NCI-H1092 treated with DMSO at 0.1 percent for 48 hours (cell line): ENCODE measurements around the gene PLA2G12A.

ENCODE experiments used
- DNase-seq: peaks from one replicate; lab custom pipeline; 2025; lab: John Stamatoyannopoulos, UW

Gene PLA2G12A

DNA sequence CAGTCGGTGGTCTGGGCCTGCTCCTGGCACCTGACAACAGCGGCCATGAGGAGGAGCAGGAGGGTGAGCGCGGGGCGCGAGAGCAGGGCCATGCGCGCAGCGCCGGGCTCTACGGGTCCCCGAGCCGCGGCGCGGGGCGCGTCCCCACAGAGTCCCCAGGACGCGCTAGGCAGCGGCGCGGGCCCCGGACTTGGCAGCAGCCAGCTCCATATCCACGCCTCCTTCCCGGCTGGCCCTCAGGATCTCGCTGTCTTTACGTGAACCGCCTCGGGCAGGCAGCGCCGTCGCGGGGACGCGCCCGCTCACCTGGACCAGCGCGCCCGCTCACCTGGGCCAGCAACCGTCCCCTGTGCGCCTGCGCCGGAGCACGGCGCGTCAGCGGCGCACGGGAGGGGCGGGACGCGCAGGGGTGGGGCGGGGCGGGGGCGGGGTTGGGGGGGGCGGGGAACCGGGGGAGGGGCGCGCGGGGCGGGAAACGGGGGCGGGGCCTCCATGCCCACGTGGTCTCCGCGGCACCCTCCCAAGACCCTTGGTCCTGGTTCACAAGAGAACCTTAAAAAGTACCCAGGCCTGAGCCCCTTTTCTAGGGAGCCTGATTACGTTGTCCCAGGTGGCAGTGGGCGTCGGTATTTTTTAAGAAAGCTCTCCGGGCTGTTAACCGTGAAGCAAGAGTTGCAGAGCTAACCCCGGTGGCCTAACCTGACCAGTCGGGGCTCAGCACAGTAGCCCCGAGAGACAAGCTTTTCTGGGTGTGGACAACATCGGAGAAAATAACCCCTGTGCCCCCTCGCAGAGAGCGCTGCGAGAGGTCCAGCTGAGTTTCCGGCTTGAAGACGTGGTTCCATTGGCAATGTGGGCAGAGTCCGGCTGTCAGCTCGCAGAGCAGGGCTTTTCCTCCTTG lies at the start of gene PLA2G12A:
Gene PLA2G12A (minus strand): TSS at position 353 of the 901 bp plus-strand sequence. CDS start 261 bp downstream, at position 92.
- DNase-seq = peak; percentile 81

DNA sequence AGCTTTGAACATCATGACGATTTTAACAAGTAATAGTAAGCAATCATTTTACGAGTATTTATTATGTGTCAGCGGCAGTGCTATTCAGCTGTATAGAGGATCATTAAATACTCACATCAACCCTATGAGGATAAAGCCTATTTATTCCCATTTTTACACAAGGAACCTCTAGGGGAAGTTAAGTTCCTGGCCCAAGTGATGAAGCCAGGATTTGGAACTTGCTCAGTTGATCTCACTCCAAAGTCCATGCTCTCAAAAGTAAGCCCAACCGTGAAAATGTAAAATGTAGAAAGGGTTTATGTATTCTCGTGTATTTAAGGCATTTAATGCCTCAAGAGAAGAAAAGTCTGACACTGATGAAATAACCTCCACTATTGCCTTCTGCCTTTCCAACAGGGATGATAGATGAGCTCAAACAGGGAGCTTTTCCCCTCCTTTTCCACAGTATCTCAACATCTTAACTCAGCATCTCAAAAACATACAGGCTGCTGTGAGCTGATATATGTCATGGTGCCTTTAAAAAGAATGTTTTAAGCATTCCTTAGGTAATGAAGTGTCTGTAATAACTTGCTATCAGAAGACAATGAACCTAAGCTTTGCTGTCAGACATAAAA lies 35.0 kb upstream of the PLA2G12A start:
- no peak for DNase-seq

DNA sequence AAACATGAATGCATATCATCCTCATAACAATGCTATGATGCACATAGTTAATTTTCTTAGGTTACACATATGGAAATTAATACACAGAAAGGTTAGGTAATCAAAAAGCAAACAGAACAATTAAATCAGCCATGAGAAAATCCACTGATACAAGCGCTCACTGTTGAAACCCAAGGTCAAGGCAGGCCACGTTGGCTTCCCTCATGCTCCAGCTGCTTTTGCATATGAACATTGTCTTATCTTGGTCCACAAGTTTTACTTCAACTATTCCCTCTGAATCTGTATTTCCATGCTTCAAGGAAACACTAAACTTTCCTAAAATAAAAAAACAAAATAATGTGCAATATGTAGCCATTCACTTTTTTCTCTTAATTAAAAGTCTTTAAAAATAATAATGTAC lies 34.5 kb upstream of the PLA2G12A start:
- no peak for DNase-seq

DNA sequence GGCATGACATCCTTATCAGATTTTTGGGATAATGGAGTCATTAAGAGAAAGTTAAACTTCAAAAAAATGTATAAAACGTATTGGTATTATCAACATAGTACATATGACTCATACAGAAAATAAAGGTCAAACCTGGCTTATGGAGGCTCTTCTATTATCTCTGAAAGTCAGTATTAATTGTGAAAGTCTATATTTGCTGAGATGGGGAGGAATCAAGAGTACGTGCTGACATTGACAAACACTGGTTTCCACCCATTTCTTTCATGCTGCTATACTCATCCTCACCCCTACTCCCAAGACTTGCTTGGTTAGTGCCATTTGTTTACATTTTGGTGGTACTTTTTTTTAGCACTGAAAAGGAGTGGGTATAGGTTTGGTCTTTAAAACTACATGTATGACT lies 30.8 kb upstream of the PLA2G12A start:
- no peak for DNase-seq

DNA sequence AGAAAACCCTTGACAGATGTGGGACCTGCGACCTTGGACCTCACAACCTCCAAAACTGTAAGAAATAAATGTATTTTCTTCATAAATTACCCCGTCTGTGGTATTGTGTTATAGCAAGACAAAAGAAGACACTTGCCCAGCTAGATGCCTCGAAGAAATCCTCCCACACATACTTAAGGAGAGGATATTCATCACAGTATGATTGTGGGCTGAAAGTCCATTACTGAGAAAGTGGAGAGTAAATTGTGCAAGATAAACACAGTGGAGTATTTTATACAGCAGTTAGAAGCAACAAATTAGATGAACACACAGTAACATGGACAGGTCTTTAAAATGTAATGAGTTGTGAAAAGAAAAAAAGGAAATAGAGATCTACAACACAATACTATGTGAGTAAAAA lies 25.8 kb upstream of the PLA2G12A start:
- DNase-seq = no peak

DNA sequence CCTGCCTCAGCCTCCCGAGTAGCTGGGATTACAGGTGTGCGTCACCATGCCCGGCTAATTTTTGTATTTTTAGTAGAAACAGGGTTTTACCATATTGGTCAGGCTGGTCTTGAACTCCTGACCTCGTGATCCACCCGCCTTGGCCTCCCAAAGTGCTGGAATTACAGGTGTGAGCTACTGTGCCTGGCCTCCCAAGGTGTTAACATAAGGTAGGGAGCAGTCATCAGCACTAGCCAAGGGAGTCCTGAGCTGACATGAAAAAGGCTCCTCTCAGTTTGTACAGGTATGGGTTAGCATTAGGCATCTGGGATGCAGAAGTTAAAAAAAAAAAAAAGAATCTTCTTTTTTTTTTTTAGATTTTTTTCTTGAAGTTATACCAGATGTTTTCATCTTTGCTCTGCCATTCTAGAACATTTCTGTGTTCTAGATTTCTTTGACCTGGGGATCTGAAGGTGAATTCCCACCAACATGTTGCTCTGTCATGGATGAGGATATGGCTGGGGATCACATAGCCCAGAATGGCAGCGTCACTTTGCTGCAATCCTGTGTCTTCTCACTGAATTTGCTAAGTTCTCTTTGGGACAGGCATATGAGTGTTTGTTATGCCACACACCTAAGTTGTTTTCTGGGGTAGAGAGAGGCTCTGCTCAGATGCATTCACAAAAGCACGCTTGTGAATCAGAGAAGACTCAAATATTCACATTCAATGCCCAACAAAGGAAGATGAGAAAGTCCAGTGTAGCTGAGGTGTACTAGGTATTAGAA lies 24.4 kb upstream of the PLA2G12A start:
- no peak for DNase-seq

DNA sequence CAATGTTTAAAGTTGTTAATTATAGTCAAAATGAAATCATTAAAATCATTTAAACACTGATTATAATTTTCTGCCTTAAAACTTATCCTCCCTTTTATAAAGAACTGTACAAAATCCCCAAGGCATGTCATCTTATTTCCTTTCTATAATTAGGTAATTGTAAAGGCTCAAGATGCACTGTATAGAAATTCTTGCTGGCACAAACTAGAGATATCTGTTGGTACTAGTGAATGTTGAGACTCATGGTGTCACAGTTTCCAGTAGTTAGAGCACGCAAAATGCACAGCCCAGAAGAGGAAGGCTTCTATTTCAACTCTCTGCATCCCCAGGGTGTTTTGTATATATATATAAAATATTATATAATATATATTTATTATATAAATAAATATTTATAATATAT lies 22.7 kb upstream of the PLA2G12A start:
- DNase-seq = no peak

DNA sequence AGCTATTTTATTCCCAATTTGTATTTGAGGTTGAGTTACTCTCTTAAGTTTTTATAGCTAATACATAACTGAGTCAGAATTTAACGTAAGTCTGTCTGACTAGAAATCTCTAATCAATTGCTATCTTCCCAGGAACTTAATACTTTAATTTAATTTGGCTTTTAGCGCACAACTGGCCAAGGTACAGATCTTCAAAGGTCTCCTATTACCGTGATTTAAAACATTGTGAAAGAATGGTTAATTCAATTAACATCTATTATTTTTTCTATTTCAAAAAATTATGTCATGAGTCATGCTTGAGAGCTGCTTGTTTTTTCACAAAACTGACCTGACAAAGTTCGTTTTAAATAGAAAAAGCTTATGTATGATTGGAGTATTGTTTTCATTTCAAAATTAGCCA lies 22.0 kb upstream of the PLA2G12A start:
- no peak for DNase-seq

DNA sequence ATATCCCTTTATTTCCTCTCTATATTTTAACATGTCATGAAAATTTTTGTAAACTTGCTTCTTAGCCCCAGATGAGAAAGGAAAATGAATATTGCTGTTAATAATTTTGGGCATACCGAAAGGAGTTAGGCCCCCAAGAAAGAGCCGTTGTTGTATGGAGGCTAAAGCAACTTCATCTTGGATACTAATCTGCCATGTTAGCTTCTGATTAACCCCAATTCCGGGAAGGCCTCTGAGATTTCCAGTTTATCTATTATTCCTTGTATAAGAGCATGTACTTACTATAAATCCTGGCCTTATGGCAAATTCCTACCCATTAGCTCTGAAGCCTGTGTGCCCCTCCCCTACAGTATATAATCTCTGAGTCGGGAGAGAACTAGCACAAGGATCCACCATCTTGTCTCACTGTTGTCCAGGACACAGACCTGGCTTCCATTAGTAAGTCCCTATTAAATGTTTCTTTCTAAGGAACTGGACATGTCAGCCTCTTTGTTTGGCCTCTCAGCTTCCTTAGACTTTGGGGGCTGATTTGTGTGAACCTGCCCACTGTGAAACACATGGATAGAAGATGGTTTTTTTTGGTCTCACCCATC lies 20.9 kb upstream of the PLA2G12A start:
- DNase-seq = no peak

DNA sequence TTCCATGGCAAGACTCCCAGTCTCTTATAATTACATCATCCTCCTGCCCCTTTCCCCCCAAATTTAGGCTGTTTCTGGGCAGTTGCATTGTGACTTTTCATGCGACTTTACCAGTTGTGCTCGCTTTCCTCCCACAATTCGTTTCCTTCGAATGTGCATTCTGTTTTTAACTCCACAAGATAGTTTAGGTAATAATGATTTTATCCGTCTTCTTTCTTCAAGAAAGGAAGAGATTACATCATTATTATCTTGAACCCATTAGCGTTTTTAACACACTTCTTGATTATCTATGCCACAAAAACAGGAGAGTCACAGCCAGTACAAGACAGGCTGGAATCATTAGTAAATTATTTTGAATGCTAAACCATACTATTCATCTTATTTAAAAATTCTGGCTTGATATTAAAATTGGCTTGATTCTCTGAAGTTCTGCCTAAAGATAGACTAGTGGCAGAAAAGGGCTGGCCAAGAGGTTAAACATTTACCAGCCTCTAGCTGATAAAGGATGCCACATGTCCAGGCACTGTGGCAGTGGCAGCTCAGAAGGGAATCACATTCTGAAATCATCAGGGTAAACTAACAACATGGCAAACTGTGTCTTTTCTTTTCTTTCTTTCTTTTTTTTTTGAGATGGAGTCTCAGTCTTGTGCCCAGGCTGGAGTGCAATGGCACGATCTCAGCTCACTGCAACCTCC lies 19.7 kb upstream of the PLA2G12A start:
- no peak for DNase-seq

DNA sequence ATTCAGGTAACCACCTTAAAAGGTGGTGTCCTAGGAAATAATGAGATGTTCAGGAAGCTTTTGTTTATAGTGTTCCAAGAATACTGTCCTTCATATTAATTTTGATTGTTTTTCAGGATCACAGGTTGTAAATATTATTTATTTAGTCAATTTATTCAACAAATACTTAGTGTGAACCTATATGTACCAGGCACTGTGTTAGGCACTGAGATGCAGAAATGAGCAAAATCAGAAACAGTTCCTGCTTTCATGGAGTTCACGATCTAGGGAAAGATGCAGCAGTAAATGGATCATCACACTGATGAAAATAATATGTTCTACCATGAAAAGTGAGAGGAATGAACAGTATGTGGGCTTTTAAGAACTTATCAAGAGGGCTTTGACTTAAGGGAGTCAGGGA lies 18.2 kb upstream of the PLA2G12A start:
- no peak for DNase-seq

DNA sequence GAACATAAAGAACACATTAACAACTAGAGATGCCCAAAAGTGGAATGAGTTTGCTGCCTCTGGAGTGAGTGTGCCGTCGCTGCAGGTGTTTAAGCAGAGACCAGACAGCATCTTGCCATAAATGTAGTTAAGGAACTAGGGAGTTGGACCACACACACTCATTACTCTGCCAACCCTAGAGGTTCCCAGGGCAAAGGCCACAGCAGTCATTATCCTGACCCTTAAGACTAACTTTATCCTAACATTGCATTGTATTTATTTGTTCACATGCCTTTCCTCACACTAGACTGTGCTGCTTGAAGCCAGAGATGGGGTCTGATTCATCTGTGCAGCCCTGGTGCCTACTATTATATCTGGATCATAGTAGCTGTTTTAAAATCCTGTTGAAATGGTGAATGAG lies 16.9 kb upstream of the PLA2G12A start:
- no peak for DNase-seq

DNA sequence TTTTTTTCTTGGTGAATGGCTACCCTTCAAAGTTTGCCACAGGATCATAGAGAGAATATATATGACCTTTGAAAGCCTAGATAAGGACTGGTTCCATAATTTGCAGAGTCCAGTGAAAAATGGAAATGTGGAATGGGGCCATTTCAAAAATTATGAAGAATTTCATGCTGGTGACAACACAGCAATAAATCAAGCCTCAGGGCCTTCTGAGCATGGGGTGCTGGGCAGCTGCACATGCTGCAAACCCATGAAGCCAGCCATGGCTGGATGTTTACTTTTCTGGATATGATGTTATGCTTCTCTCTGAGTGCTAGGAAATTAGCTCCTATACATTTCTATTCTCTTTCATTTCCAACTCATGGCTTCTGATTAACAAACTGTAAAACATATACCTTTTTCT lies 16.0 kb upstream of the PLA2G12A start:
- DNase-seq = no peak

DNA sequence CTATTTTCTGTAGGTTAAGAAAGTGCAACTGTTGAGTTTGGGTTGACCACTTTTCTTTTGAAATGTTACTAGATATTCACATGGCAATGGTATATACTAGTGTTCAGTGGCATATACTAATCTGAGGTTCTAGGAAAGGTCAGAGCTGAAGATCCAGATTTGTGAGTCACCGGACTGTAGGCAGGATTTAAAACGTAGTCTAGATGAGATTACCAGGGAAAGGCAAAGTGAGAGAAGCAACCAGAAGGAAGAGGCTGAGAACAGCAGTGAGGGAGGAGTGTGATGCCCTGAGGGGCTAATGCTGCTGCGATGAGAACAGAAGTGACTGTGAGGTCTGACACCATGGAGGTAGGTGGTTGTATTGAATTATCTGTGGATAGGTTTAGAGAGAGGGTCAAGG lies 9.7 kb upstream of the PLA2G12A start:
- no peak for DNase-seq

DNA sequence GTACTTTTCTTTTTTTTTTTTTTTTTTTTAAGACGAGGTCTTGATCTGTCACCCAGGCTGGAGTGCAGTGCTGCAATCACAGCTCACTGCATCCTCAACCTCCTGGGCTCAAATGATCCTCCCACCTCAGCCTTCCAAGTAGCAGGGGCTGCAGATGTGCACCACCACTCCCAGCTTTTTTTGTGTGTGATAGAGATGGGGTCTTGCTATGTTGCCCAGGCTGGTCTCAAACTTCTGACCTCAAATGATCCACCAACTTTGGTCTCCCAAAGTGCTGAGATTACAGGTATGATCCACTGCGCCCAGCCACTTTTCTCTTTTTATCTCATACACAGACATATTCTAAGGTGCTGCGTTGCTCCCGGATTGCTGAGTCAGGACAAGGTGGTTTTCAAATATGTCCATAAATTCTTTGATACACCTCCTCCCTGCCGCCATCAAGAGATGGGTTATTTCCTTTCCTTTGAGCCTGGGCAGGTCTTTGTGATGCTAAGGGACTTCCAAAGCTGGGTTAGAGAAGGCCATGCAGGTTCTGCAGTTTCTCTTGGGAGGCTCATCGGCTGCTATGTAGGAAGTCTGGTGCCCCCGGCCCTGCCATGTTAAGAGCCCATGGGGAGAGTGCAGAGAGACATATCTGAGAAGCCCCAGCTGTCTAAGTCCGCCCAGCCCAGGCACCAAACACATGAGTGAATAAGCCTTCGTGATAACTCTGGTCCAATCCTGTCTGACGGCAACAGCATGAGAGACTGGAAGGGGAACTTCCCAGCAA lies 8.4 kb upstream of the PLA2G12A start:
- no peak for DNase-seq

DNA sequence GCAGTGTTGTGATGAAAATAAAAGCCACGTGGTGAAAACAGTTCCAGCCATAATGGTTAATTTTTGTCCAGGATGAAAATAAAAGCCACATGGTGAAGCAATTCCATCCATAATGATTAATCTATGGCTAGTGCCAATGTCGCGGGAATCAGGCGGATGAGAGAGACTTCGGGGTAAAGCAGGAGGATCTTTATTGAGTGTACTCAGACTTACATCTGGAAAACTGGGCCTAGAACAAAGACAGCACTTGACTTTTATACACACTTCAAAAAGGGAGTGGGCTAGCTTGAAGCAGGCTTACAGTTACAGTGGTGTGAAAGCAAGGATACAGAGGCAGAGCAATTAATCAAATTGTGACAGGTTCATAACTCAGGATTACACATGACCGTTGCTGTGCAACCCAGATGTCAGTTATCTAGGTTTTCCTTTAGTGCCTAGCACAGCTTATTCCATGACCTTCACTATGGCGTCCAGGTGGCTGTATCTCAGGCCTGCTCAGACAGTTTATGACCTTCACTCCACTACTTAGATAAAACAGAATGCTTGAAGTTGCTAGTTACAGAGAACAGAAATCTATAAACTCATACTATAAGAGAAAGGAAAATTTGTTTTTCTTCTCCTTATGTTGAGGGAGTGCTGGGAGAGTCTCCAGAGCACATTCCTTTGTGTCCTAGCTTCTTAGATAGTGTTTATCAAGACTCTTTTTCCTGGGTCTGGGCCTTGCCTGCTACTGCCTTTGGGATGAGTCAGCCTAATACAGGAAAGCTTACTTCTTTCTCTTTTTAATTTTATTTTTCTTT lies 5.9 kb upstream of the PLA2G12A start:
- DNase-seq = no peak

DNA sequence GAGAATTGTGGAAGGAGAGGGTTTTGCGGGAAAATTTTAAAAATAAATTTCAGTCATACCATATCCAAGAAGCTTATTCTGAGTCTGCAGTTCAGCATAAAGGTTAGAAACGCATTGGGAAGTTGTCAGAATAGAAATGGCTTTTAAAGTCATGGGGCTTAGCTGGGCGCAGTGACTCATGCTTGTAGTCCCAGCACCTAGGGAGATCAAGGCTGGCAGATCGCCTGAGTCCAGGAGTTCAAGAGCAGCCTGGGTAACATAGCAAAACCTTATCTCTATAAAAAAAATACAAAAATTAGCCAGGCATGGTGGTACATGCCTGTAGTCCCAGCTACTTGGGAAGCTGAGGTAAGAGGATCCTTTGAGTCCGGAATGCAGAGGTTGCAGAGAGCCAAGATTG lies 3.9 kb upstream of the PLA2G12A start:
- DNase-seq = no peak

DNA sequence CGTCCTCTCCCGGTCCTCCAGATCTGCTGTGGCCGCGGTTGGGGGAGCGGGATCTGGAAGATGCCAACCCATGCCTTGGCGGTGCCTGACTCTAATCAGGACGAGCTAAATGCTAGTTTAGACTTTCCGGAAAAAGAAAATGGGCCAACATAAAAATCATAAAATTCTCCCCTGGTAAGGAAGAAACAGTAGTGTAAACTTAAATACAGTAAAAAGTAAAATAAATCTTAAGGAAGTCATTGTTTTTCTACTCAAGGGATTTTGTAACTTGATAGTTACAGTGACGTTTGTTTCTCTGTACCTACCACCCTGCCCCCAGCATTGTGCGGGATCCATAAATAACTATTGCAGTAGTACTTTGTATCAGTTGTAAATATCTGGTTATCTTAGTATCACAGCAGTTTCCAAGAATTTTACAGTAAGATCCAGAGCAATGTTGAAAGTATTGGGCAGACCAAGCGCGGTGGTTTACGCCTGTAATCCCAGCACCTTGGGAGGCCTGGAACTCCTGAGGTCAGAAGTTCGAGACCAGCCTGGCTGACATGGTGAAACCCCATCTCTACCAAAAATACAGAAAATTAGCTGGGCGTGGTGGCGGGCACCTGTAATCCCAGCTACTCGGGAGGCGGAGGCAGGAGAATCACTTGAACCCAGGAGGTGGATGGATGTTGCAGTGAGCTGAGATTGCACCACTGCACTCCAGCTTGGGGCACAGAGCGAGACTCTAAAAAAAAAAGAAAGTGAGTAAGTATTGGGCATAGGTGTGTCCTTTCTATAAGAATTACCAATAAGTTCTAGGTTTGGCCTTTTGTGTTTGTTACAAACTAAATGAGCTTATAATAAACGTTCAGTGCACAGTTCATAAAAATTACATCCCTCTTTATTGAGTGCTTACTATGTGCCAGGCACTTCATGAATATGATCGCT lies 1.0 kb upstream of the PLA2G12A start:
- no peak for DNase-seq

DNA sequence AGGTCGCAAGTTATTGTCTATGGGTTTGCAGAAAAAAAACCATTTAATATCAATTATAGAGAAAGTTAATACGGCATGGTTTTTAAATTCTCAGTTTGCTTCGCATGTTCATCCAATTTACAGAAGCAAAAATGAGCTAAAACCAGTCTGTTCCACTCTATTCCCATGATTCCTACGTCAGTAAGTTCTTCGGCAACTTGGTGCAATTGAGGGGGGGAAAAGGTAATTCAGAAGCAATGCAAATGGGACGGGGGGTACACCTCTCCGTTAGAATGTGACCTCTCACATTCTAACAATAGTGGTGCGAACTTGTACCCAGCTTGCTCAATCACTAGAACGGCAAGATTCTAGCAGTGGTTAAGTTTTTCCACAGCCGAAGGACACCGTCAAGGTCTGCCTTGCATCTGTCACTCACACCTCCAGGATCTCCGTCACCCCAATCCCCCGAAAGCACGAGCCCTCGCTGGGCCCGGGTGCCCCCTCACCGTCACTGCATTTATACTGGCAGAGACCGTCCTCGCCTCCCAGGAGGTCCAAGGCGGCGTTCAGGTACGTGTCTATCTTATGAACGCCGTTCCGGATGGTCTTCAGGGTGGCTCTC lies 653 bp downstream of the PLA2G12A start:
- no peak for DNase-seq
